Heart left ventricle (tissue), 16 donors: ENCODE measurements around the gene PDIA3. TPM values are rescaled to one million over a fixed set of nuclear protein-coding genes. Genes with fewer than 3 reads are reported as not detected.
"Not testable (repeated sequence)": the region's sequence is repeated elsewhere in the genome, so short reads cannot be mapped to it uniquely, and the experiment has no call there.

Source experiments
- ATAC-seq, 4 donors: fragments of 200-7000 bp; cut with Tn5 transposase; one replicate each; pipeline ENCODE4 v1.9.1; 2020 to 2022; ENCODE audit warnings: moderate library complexity in 4 of 4, mild to moderate bottlenecking in 3 of 4, moderate number of reproducible peaks in 1 of 4
- DNase-seq, 5 donors: peaks; one replicate each; pipeline ENCODE4 v3.0.0-alpha.2; 2020
- H3K27ac ChIP-seq, 12 donors: fragments of 200-600 bp; sonication (generic) in 4 of 12; one replicate each; pipeline versions ENCODE4 v1.5.0 to v1.8.0; 2016 to 2022; ENCODE audit warnings: mild to moderate bottlenecking in 2 of 12
- H3K27me3 ChIP-seq, 9 donors: fragments of 200-600 bp; sonication (generic) in 2 of 9; one replicate each; pipeline versions ENCODE4 v1.5.1 to v1.8.0; 2016 to 2022; ENCODE audit warnings: mild to moderate bottlenecking in 3 of 9
- H3K36me3 ChIP-seq, 9 donors: fragments of 200-600 bp; sonication (generic) in 2 of 9; one replicate each; pipeline versions ENCODE4 v1.5.0 to v1.8.0; 2018 to 2022; ENCODE audit warnings: mild to moderate bottlenecking in 2 of 9
- H3K4me1 ChIP-seq, 12 donors: fragments of 200-600 bp; sonication (generic) in 4 of 12; one replicate each; pipeline versions ENCODE4 v1.5.0 to v1.8.0; 2016 to 2022; ENCODE audit warnings: mild to moderate bottlenecking in 3 of 12
- H3K4me3 ChIP-seq, 12 donors: fragments of 200-600 bp; sonication (generic) in 4 of 12; one replicate each; pipeline versions ENCODE4 v1.5.0 to v1.8.0; 2017 to 2022; ENCODE audit warnings: mild to moderate bottlenecking in 9 of 12, moderate library complexity in 4 of 12
- H3K9me3 ChIP-seq, 12 donors: fragments of 200-600 bp; sonication (generic) in 4 of 12; one replicate each; pipeline versions ENCODE4 v1.5.0 to v1.8.0; 2016 to 2022; ENCODE audit warnings: mild to moderate bottlenecking in 1 of 12
- CTCF ChIP-seq, 12 donors: fragments of 200-600 bp; sonication (generic) in 4 of 12; IDR thresholded peaks; one replicate each; pipeline versions ENCODE4 v1.5.0 to v1.8.0; 2018 to 2022; ENCODE audit warnings: antibody characterized with exemption in 12 of 12, mild to moderate bottlenecking in 5 of 12
- POLR2A ChIP-seq, 2 donors: fragments of 450-650 bp; IDR thresholded peaks; one replicate each; pipeline ENCODE4 v1.6.1; 2017; ENCODE audit warnings: antibody characterized with exemption in 2 of 2, mild to moderate bottlenecking in 2 of 2, moderate library complexity in 2 of 2
- WGBS, 4 donors: extraction: QIAGEN DNeasy Blood & Tissue Kit in 2 of 4; methylation state at CpG; one replicate each; pipeline versions ENCODE4 v1.1.5 to v1.1.7; 2013 to 2018; 5-methylcytosine and 5-hydroxymethylcytosine counted together
- intact Hi-C, 10 donors: fragments of 100-400 bp; cut with DNase I; formaldehyde crosslinking; loops; one replicate each; pipeline versions ENCODE4 v1.11.1 to v1.14.2; 2022
- microRNA counts, 2 donors: library from miRNA; unstranded; fragments of <30 nt; microRNA quantifications; one replicate each; lab custom pipeline; 2016
- microRNA-seq, 4 donors: library from miRNA; unstranded; fragments of <30 nt; microRNA quantifications; one replicate each; pipeline versions ENCODE4 to v1.2.0, GENCODE V29; 2017 to 2020
- polyA plus RNA-seq, 2 donors: library from polyadenylated mRNA; stranded (reverse); fragments of 200-250 nt; gene quantifications; one replicate each; pipeline ENCODE4 v1.2.3, GENCODE V29; 2013
- total RNA-seq, 9 donors: library from RNA; depleted of rRNA in 2 of 9; stranded (reverse); fragments of >200 nt in 2 of 9; fragmentation: NEBNext Ultra II Directional in 3 of 9; extraction: Animal tissue kit (Norgen Biotek cat#: 25700) in 3 of 9; gene quantifications; one replicate each; pipeline versions ENCODE4 v1.1.0 to v1.2.4, GENCODE V29; 2016 to 2023
- donor health status: ischemic (EF 13 %, LVEDD 7.1; RV severe dilation, severe dysfunction).
- donor health status: healthy with polysubstance abuse.
- donor health status: DM: no; HTN: yes; CAD: no.
- donor health status: DM: no; HTN: no; CAD: no.
- donor health status: ischemic (EF 25% LVEDD 6.9; RV normal size, moderate dysfunction).
- donor health status: ischemic (EF 25% LVEDD 5.7; RV mildly dilated, moderate dysfunction).
- donor health status: healthy.
- donor health status: DM: yes; HTN: yes; CAD: no.
- donor health status: ischemic (EF 35%, LVEDD 5.7; RV mildly dilated, moderate dysfunction).
- donor health status: nonischemic (EF 11% LVEDD 7.7; RV severe dilation, severe dysfunction).
- donor health status: DM: yes; HTN: yes; CAD: no.
- donor health status: PGD.
- donor health status: ischemic (EF 29% LVEDD 5.4; RV normal size, mild dysfunction).
- donor health status: nonischemic (EF 23%, LVEDD 6.1; RV moderate dilation, normal function).

PDIA3 gene
- total and polyA plus RNA-seq, 11 donors: 57.2 to 278 (median 172) TPM

DNA sequence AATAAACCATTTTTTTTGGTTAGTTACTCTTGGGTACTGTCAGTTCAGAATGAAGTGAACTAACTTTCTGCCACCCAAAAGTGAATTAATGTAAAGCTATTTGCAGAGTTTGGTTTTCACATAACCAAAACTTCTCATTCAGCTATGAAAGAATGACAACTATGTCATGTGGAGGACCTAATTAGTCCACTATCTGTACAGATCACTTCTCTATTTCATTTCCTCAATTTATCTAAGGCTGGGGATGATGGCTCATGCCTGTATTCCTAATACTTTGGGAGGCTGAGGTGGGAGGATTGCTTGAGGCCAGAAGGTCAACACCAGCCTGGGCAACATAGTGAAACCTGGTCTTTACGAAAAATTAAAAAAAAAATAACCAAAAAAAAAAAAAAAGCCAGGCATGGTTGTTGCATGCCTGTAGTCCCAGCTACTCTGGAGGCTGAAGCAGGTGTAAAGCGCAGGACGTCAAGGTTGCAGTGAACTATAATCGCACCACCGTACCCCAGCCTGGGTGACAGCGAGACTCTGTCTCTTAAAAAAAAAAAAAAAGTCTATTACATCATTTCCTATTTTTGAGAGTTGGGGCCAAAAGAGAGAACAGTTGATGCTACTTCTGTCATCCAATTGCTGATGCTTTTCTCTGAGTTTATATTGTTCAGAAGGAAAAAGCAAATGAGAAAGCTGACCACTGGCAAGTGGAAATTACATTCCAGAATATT is 62.9 kb downstream of the PDIA3 start:
- H3K27ac ChIP-seq: peak overlapping the region in 1 of 12 donors; percentile 48
- ATAC-seq: no peak
- TF ChIP-seq POLR2A (IDR thresholded peaks at IDR 0.05): no peak
- no peak for TF ChIP-seq CTCF (IDR thresholded peaks at IDR 0.05)

DNA sequence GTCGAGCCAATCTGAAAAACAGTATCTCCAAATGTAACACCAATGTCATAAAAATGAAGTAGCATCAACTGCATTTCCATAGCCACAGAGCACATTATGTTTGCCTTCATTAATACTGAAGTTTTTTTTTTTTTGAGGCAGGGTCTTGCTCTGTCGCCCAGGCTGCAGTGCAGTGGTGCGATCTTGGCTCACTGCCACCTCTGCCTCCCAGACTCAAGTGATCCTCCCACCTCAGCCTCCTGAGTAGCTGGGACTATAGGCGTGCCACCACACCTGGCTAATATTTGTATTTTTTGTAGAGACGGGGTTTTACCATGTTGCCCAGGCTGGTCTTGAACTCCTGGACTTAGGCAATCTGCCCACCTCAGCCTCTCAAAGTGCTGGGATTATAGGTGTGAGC is 68.8 kb downstream of the PDIA3 start:
- H3K9me3 ChIP-seq, ATAC-seq, H3K4me1 ChIP-seq, H3K27ac ChIP-seq, H3K27me3 ChIP-seq, intact Hi-C loops, H3K4me3 ChIP-seq: not testable (repeated sequence)
- peak in 1 of 5 donors; percentile 6 for DNase-seq
- peaks cover 6 to 87% (median 79%) of the 10 kb centered on the region in 9 donors for H3K36me3 ChIP-seq
- WGBS, 4 donors: 94 to 96% (median 95%) methylated on average over 5 of the region's 5 CpGs

More for the DNA sequence above, 62.9 kb downstream of the PDIA3 start:
- Histone ChIP-seq H3K9me3 (no peaks in the 10 kb centered on the region), H3K36me3 (peaks cover 6 to 100% (median 100%) of the 10 kb centered on the region in 9 donors), H3K27me3 (no peaks in the 10 kb centered on the region), H3K4me1 (peaks cover 0 to 13% (median 0%) of the 10 kb centered on the region in 12 donors), H3K4me3 (no peak overlapping the region)
- intact Hi-C loops: no loop called here
- no peak for DNase-seq
- WGBS, 4 donors: 86 to 89% (median 88%) methylated on average over 6 of the region's 6 CpGs

GRCh38 chr15:43821505-43821904 is 75.3 kb downstream of the PDIA3 start:
- H3K27ac ChIP-seq: no peak overlapping the region
- intact Hi-C loops: loop anchor here in 1 of 10 donors (10.0 kb wide), 1 partner anchor 57 kb away; no protein-coding TSS in a partner anchor

More at GRCh38 chr15:43821505-43821904, 75.3 kb downstream of the PDIA3 start:
- Histone ChIP-seq H3K36me3 (peaks cover 0 to 27% (median 14%) of the 10 kb centered on the region in 9 donors), H3K27me3 (no peaks in the 10 kb centered on the region), H3K4me1 (peaks cover 0 to 38% (median 25%) of the 10 kb centered on the region in 12 donors), H3K4me3 (no peak overlapping the region), H3K9me3 (no peaks in the 10 kb centered on the region)
- DNase-seq: no peak
- TF ChIP-seq CTCF (IDR thresholded peaks at IDR 0.05): no peak
- TF ChIP-seq POLR2A (IDR thresholded peaks at IDR 0.05): no peak
- 72 to 85% (median 81%) methylated on average over 3 of the region's 3 CpGs for WGBS, 4 donors
- ATAC-seq: no peak

MicroRNA genes within 50 kb of the gene (microRNA counts, 767-probe panel; counts per million panel counts)
- microRNA hsa-miR-1282 (lab: Ali Mortazavi, UCI): 0 to 71.6 counts per million in 2 donors

Small RNA genes within 50 kb of the gene (microRNA-seq; reads per million reads assigned to microRNA genes)
- 0 to 0.21 (median 0) reads per million in 4 donors for gene MIR1282

Other genes with a start within 250 kb of the PDIA3 start
- 100 to 1,000 TPM in 1 of 9 donors, 10 to 100 TPM in 8; 24.3 to 146 (median 37.8) TPM for gene MAP1A, start 228.8 kb upstream of the PDIA3 start, total RNA-seq
- gene MAP1A, start 228.8 kb upstream of the PDIA3 start, polyA plus RNA-seq: 10 to 100 TPM in 1 of 2 donors, 1 to 10 TPM in 1; 6.0 to 21.0 TPM
- gene PPIP5K1, start 156.2 kb upstream of the PDIA3 start, total RNA-seq: 10 to 100 TPM; 10.5 to 23.0 (median 16.7) TPM
- 1 to 10 TPM; 7.2 to 7.3 TPM for gene PPIP5K1, start 156.2 kb upstream of the PDIA3 start, polyA plus RNA-seq
- gene CKMT1B, start 152.4 kb upstream of the PDIA3 start, total RNA-seq: 1 to 10 TPM in 1 of 9 donors, under 1 TPM in 3, not detected in 5; 0.21 to 3.7 (median 0.45) TPM
- gene CKMT1B, start 152.4 kb upstream of the PDIA3 start, polyA plus RNA-seq: under 1 TPM; 0.19 to 0.47 TPM
- gene STRC, start 127.6 kb upstream of the PDIA3 start, total RNA-seq: under 1 TPM in 3 of 9 donors, not detected in 6; 0.07 to 0.22 (median 0.16) TPM
- under 1 TPM; 0.04 to 0.08 TPM for gene STRC, start 127.6 kb upstream of the PDIA3 start, polyA plus RNA-seq
- 1 to 10 TPM in 4 of 9 donors, under 1 TPM in 5; 0.16 to 3.9 (median 0.98) TPM for gene CATSPER2, start 97.6 kb upstream of the PDIA3 start, total RNA-seq
- 1 to 10 TPM in 1 of 2 donors, under 1 TPM in 1; 0.53 to 2.9 TPM for gene CATSPER2, start 97.6 kb upstream of the PDIA3 start, polyA plus RNA-seq
- 1 to 10 TPM in 1 of 9 donors, under 1 TPM in 3, not detected in 5; 0.23 to 8.0 (median 0.65) TPM for gene CKMT1A, start 52.6 kb upstream of the PDIA3 start, total RNA-seq
- under 1 TPM in 1 of 2 donors, not detected in 1; 0.29 TPM for gene CKMT1A, start 52.6 kb upstream of the PDIA3 start, polyA plus RNA-seq
- 1 to 10 TPM in 5 of 9 donors, under 1 TPM in 4; 0.35 to 6.3 (median 1.0) TPM for gene ELL3, start 30.5 kb downstream of the PDIA3 start, total RNA-seq
- 1 to 10 TPM in 1 of 2 donors, under 1 TPM in 1; 0.86 to 1.1 TPM for gene ELL3, start 30.5 kb downstream of the PDIA3 start, polyA plus RNA-seq
- gene SERF2, start 45.9 kb downstream of the PDIA3 start, total RNA-seq: 1,000 to 10,000 TPM in 3 of 9 donors, 100 to 1,000 TPM in 6; 705 to 1,199 (median 843) TPM
- 1,000 to 10,000 TPM; 1,530 to 4,156 TPM for gene SERF2, start 45.9 kb downstream of the PDIA3 start, polyA plus RNA-seq
- gene SERINC4, start 53.8 kb downstream of the PDIA3 start, total RNA-seq: under 1 TPM in 8 of 9 donors, not detected in 1; 0.14 to 0.37 (median 0.31) TPM
- gene SERINC4, start 53.8 kb downstream of the PDIA3 start, polyA plus RNA-seq: under 1 TPM; 0.25 to 0.42 TPM
- 10 to 100 TPM; 10.3 to 16.5 (median 13.6) TPM for gene HYPK, start 54.2 kb downstream of the PDIA3 start, total RNA-seq
- gene HYPK, start 54.2 kb downstream of the PDIA3 start, polyA plus RNA-seq: 10 to 100 TPM; 42.9 to 56.5 TPM
- gene MFAP1, start 78.3 kb downstream of the PDIA3 start, total RNA-seq: 10 to 100 TPM; 13.2 to 22.3 (median 20.2) TPM
- gene MFAP1, start 78.3 kb downstream of the PDIA3 start, polyA plus RNA-seq: 10 to 100 TPM; 13.7 to 35.5 TPM
- 1 to 10 TPM in 7 of 9 donors, under 1 TPM in 2; 0.52 to 7.4 (median 1.3) TPM for gene WDR76, start 80.6 kb downstream of the PDIA3 start, total RNA-seq
- 1 to 10 TPM in 1 of 2 donors, under 1 TPM in 1; 0.69 to 2.9 TPM for gene WDR76, start 80.6 kb downstream of the PDIA3 start, polyA plus RNA-seq